ENCODE measurements around the gene INPP4A. TPM values are rescaled to one million over a fixed set of nuclear protein-coding genes. Genes with fewer than 3 reads are reported as not detected.
A peak's percentile ranks its signal among the peaks of the same experiment; 100 is the strongest.

Gene INPP4A
- total and polyA plus RNA-seq, 10 of the 15 experiments (the other 5 are each of a cell fraction or from before 2014, with no cell fraction given), result 4.7 to 62.3 (median 36.9) TPM

DNA sequence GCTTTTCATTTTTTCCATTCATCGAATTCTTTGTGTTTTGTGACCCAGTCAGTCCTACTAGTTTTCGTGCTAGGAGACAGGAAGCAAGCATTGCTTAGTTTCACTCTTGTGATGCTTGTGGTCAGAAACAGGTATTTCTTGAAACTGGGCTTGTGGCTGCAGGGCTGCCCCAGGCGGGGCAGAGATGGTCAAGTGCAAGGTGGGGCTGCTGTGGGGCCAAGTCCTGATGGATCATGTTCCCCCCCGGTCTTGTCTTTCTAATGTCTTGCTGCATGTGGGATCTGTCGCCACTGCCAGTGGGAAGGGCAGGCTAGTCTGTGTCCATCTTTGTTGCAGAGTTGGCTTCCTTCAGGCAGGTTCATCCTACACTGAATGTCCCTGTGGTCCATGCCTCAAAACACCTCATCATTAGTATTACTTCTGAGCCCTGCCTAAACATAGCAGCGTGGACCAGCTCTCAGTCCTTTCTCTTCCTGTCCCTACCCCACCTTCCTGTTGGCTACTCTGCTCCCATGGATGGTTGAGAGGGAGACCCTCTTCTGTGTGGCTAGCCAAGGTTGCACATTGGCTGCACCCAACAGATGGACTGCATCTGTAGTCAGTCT is 38.7 kb downstream of the INPP4A start (continued):
- TF ChIP-seq, protein P1, sequence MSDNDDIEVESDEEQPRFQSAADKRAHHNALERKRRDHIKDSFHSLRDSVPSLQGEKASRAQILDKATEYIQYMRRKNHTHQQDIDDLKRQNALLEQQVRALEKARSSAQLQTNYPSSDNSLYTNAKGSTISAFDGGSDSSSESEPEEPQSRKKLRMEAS (IDR thresholded peaks at IDR 0.05; ENCODE audit: low read depth, low read length), result no peak
- TF ChIP-seq, protein P2, sequence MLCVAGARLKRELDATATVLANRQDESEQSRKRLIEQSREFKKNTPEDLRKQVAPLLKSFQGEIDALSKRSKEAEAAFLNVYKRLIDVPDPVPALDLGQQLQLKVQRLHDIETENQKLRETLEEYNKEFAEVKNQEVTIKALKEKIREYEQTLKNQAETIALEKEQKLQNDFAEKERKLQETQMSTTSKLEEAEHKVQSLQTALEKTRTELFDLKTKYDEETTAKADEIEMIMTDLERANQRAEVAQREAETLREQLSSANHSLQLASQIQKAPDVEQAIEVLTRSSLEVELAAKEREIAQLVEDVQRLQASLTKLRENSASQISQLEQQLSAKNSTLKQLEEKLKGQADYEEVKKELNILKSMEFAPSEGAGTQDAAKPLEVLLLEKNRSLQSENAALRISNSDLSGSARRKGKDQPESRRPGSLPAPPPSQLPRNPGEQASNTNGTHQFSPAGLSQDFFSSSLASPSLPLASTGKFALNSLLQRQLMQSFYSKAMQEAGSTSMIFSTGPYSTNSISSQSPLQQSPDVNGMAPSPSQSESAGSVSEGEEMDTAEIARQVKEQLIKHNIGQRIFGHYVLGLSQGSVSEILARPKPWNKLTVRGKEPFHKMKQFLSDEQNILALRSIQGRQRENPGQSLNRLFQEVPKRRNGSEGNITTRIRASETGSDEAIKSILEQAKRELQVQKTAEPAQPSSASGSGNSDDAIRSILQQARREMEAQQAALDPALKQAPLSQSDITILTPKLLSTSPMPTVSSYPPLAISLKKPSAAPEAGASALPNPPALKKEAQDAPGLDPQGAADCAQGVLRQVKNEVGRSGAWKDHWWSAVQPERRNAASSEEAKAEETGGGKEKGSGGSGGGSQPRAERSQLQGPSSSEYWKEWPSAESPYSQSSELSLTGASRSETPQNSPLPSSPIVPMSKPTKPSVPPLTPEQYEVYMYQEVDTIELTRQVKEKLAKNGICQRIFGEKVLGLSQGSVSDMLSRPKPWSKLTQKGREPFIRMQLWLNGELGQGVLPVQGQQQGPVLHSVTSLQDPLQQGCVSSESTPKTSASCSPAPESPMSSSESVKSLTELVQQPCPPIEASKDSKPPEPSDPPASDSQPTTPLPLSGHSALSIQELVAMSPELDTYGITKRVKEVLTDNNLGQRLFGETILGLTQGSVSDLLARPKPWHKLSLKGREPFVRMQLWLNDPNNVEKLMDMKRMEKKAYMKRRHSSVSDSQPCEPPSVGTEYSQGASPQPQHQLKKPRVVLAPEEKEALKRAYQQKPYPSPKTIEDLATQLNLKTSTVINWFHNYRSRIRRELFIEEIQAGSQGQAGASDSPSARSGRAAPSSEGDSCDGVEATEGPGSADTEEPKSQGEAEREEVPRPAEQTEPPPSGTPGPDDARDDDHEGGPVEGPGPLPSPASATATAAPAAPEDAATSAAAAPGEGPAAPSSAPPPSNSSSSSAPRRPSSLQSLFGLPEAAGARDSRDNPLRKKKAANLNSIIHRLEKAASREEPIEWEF (IDR thresholded peaks at IDR 0.05; ENCODE audit: insufficient replicate concordance, low read depth, low read length), result no peak
- TF ChIP-seq GATAD2B (conservative IDR thresholded peaks at IDR 0.05; ENCODE audit: low read depth) (peak; percentile 80), SRF (IDR thresholded peaks at IDR 0.05; ENCODE audit: low read depth in 2 of 2, low read length in 2 of 2) (no peak), ZNF207 (IDR thresholded peaks at IDR 0.05; ENCODE audit: borderline replicate concordance) (no peak), BMI1 (IDR thresholded peaks at IDR 0.05; ENCODE audit: borderline replicate concordance) (peak; percentile 82), RFX5 (IDR thresholded peaks at IDR 0.05; ENCODE audit: low read depth, low read length) (no peak), CBX3 (IDR thresholded peaks at IDR 0.05; ENCODE audit: borderline replicate concordance, low read depth) (no peak), CBX5 (IDR thresholded peaks at IDR 0.05; ENCODE audit: low read depth) (peak; percentile 90), TBL1XR1 (IDR thresholded peaks at IDR 0.05; ENCODE audit: low read depth, low read length) (peak; percentile 98), NR2C1 (IDR thresholded peaks at IDR 0.05) (no peak), SUPT20H (IDR thresholded peaks at IDR 0.05; ENCODE audit: borderline replicate concordance, control insufficient read depth, low read depth, low read length) (no peak)
- TF ChIP-seq, protein P3, sequence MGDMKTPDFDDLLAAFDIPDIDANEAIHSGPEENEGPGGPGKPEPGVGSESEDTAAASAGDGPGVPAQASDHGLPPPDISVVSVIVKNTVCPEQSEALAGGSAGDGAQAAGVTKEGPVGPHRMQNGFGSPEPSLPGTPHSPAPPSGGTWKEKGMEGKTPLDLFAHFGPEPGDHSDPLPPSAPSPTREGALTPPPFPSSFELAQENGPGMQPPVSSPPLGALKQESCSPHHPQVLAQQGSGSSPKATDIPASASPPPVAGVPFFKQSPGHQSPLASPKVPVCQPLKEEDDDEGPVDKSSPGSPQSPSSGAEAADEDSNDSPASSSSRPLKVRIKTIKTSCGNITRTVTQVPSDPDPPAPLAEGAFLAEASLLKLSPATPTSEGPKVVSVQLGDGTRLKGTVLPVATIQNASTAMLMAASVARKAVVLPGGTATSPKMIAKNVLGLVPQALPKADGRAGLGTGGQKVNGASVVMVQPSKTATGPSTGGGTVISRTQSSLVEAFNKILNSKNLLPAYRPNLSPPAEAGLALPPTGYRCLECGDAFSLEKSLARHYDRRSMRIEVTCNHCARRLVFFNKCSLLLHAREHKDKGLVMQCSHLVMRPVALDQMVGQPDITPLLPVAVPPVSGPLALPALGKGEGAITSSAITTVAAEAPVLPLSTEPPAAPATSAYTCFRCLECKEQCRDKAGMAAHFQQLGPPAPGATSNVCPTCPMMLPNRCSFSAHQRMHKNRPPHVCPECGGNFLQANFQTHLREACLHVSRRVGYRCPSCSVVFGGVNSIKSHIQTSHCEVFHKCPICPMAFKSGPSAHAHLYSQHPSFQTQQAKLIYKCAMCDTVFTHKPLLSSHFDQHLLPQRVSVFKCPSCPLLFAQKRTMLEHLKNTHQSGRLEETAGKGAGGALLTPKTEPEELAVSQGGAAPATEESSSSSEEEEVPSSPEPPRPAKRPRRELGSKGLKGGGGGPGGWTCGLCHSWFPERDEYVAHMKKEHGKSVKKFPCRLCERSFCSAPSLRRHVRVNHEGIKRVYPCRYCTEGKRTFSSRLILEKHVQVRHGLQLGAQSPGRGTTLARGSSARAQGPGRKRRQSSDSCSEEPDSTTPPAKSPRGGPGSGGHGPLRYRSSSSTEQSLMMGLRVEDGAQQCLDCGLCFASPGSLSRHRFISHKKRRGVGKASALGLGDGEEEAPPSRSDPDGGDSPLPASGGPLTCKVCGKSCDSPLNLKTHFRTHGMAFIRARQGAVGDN (IDR thresholded peaks at IDR 0.05), result peak; percentile 88
- TF ChIP-seq, protein P4, sequence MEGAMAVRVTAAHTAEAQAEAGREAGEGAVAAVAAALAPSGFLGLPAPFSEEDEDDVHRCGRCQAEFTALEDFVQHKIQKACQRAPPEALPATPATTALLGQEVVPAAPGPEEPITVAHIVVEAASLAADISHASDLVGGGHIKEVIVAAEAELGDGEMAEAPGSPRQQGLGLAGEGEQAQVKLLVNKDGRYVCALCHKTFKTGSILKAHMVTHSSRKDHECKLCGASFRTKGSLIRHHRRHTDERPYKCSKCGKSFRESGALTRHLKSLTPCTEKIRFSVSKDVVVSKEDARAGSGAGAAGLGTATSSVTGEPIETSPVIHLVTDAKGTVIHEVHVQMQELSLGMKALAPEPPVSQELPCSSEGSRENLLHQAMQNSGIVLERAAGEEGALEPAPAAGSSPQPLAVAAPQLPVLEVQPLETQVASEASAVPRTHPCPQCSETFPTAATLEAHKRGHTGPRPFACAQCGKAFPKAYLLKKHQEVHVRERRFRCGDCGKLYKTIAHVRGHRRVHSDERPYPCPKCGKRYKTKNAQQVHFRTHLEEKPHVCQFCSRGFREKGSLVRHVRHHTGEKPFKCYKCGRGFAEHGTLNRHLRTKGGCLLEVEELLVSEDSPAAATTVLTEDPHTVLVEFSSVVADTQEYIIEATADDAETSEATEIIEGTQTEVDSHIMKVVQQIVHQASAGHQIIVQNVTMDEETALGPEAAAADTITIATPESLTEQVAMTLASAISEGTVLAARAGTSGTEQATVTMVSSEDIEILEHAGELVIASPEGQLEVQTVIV (IDR thresholded peaks at IDR 0.05; ENCODE audit: borderline replicate concordance, partially characterized antibody), result no peak
- TF ChIP-seq, protein P5, sequence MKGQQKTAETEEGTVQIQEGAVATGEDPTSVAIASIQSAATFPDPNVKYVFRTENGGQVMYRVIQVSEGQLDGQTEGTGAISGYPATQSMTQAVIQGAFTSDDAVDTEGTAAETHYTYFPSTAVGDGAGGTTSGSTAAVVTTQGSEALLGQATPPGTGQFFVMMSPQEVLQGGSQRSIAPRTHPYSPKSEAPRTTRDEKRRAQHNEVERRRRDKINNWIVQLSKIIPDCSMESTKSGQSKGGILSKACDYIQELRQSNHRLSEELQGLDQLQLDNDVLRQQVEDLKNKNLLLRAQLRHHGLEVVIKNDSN (IDR thresholded peaks at IDR 0.05; ENCODE audit: borderline replicate concordance, extremely low read length, insufficient read depth, low read depth, low read length), result no peak

Data from GM12878 (cell line).